Measurements from ENCODE around the gene GMIP.

The GMIP gene

GRCh38 chr19:19659646-19660245 is 16.3 kb upstream of the GMIP start:
- no peak for DNase-seq

DNA sequence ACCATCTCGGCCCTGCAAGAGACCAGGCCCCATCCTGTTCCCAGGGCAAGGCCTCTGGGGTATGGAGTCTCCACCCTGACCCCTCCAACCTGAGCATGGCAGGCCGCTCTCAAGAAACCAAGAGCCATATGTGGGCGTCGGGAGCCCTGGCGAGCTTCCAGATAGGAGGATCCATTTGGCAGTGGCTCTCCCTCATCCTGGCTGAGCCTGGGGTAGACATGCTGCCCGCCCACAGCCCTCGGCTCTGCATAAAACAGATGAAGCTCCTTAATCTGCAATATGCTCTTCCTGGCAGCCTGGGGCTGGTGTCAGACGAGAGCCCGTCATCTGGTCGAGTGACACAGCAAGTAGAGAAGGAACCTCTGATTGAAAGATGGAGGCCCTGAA is 13.9 kb upstream of the GMIP start:
- no peak for DNase-seq

DNA sequence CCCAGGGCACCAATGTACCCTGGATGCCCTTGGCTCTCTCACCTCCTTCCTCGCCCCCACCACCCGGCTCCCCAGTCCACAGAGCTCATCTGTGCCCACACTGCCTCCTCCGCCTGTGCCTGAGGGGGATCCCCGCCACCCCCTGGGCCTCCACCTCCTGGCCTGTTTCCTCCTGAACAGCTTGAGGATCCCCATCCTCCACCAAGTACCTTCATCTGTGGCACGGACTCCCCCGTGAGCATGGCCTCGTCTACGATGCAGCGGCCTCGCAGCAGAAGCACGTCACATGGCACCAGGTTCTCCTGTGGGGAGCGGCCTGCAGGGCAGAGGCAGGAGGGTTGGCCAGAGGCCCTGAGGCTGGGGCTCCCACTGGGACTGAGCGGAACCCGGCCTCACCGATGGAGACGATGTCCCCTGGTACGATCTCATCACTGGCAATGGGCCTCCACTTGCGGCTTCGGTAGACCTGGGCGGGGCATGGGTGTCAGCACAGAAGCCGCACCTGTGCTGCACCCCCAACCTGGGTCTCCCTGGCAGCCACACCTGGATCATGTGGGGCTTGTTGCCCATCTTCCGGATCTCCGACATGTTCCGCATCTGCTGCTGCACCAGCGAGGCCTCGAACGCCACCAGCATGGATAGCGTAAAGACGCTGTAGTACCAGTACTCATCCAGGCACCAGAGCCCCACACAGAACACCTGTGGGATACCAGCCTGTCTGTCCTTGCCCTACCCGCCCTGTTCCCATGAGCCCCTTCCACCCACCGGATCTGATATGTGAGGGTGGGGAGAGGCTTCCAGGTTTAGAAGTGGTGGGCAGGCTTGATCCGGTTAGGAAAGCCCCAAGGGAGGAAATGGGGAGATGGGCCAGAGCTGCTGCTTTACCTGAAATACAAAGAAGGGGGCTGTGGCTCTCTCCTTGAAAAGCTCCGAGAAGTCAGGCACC is 13.3 kb upstream of the GMIP start:
- DNase-seq = no peak

- DNase-seq = no peak
These were observed 12.3 kb upstream of the GMIP start for GRCh38 chr19:19655641-19656343.

- DNase-seq = no peak
These were observed 11.7 kb upstream of the GMIP start for GRCh38 chr19:19655051-19655594.

- no peak for DNase-seq
These were observed 11.0 kb upstream of the GMIP start for GRCh38 chr19:19654441-19654840.

GRCh38 chr19:19653597-19654147 is 10.2 kb upstream of the GMIP start:
- no peak for DNase-seq

GRCh38 chr19:19652482-19653295 is 9.2 kb upstream of the GMIP start:
- no peak for DNase-seq

DNA sequence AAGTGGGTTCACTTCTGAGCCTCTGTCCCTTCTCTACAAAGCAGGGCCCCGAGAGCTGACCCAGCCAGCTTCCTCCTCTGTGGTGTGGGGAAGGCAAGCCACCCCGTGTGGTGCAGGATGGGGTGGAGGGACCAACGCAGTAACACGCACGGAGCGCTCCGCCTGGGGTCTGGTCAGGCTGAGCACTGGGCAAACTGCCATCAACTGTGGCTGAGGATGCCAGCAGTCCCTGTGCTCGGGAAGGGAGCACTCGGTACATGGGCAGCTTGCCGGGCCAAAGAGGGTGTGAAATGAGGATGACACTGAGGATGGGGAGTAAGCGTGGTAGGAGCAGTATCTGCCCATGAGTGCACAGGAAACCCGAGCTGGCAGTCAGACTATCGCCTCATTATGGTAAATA is 7.6 kb upstream of the GMIP start:
- DNase-seq = no peak

- no peak for DNase-seq
These were observed 6.9 kb upstream of the GMIP start for GRCh38 chr19:19650331-19650730.

GRCh38 chr19:19649580-19649995 is 6.1 kb upstream of the GMIP start:
- DNase-seq = no peak

GRCh38 chr19:19649155-19649554 is 5.7 kb upstream of the GMIP start:
- no peak for DNase-seq

DNA sequence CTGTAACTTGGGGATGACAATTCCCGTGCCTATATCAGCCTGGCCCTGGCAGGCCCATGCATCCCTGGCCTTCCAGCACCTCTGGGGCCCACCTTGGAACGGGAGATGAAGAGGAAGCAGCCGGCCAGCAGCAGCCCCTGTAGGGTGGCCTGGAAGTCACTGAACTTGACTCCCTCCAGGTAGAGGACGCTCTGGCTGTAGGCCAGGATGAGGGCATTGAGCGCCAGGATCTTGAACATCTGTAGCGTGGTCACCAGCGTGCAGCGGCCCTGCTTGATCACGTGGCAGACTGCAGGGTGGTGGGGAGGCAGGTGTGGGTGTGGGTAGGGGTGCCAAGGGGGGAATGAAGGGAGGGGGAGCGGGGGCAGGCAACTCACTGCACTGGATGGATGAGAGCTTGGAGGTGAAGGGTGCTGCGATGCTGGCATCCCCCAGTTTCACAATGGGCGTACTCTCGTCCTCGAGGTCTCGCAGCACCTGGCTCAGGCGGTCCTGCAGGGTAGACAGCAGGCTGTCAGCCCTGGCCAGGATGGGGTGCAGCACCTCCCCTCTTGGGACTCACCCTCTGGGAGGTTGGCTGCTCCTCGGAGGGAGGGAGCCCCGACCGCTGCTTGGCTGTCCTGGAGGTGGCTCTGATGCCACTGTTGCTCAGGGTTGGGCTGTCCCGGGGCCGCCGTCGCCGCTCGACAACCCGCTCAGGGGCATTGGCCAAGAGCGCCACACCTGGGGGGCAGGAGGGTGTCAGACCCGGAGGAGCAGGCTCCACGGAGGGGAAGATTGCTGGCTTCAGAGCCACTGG is 3.8 kb upstream of the GMIP start:
- no peak for DNase-seq

- DNase-seq = no peak
These were observed 1.9 kb upstream of the GMIP start for GRCh38 chr19:19645233-19645870.

- no peak for DNase-seq
These were observed 564 bp upstream of the GMIP start for GRCh38 chr19:19644054-19644388.

DNA sequence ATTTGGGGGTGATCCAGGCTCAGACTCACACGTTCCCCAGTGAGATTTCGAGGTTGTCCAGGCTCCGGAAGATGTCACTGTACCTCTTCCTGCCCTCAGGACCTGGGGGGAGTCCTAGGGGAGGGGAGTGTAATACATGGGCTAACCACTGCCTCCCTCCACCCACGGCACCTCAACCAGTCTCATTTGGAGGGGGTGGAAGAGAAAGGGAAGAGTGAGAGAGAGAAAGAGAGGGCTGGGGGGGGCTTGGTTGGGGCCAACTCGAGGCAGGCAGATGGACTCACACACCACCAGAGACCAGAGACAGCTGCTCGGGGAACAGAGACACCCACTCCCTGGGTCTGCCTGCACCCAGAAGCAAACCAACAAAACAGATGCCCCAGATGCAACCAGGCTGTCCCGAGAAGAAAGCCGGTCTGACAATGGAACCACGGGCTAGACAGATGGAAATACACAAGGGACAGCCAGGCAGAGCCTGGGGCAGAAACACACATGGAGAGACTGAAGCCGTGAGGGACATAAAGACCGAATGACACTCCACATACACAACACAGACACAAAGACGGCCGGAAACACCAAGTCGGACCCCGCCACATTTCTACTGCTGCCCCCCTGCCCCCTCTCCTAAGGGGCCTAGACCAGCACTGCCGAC is 825 bp downstream of the GMIP start:
- no peak for DNase-seq

DNA sequence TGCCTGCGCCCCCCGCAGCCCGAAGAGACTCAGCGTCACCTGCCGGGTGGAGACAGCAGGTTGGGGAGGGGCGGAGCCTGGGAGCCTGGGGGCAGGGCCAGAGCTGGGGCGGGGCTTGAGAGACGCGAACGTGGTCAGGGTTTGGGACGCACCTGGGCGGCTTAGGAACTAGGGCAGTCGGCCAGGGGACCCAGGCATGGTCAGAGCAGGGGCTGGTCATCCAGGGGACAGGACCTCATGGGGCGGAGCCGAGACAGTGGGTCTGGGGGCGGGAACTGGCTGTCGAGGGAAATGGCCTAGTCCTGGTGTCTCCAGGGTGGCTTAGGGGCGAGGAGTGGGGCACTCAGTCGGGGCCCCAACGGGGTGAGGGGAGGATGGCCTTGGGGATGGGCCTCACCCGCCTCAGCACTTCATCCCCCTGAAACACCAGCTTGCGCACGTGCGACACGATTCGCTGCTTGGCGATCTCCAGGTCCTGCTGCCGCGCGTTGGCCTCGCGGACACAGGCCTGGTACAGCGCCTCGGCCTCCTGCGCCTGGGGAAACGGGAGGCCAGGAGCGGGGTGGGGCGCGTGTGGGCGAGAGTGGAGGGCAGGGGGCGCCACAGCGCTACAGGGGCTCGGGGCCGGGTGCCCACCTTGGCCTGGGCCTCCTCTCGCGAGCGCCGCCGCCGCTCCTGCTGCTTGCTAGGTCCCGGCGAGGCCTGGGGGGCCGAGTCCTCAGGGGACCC is 5.8 kb downstream of the GMIP start:
- no peak for DNase-seq

DNA sequence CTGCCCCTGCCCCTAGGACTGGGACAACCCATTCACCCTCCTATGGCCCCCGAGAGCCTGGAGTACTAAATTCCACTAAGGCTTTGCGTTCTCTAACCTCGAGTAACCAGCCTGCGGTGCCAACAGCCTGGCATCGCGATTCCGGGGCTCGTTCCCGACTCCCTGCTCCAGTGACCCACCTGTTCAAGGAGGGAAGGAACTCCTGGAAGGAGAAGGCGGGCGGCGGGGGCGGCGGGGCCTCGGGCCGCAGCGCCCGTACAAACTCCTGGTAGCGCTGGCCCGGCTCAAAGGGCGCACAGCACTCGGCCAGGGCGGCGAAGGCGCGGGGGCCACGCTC is 6.3 kb downstream of the GMIP start:
- DNase-seq = no peak

DNA sequence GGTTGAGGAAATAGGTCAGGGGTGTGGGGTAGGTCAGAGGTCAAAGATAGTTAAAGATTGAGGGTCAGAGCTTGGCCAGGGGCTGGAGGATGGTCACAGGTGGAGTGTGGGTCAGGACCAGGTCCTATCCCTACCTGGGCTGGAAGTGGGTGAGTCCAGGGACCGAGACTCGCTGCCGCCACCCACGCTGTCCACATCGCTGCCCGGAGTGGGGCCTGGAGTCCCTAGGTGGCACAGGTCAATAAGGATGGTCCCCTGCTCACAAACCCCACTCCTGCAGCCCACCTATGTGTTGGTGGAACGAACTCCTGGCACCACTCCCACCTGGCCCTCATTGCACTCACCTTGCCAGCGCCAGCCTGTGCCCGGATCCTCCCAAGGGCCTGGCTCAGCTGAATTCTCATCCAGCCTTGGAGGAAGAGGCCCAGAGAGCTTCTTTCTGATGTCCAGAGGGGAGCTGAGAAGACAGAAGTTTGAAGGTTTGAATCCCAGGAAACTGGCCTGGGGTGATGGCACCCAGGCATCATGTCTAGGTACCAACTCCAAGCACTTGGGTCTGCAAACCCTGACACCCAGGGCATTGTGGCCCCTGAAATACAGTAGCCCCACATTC is 6.8 kb downstream of the GMIP start:
- DNase-seq = no peak

DNA sequence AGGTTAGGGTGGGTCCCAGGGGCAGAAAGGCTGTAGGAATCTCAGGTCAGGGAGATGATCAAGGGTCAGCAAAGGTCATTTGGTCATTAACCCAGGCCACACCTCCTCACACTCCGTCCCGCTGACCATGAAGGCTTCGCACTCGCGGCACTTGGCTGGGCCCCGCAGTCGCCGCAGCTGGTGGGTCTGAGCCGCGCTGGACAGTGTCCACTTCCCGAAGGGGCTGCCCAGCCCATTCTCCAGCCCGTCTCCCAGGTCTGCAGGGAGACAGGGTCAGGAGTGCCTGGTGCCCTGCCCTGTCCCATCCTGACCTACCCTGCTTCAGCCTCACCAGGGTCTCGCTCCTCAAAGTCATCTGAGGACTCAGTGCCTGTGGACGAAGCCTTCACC is 8.1 kb downstream of the GMIP start:
- DNase-seq = no peak
